GM18517 (cell line): ENCODE measurements around the gene MED15.
"Not testable (repeated sequence)": the region's sequence is repeated elsewhere in the genome, so short reads cannot be mapped to it uniquely, and the experiment has no call there.

ENCODE experiments used
- ATAC-seq: cut with Tn5 transposase; IDR thresholded peaks from one replicate; pipeline ENCODE4 v1.9.1; 2021; ENCODE audit warnings: mild to moderate bottlenecking, moderate library complexity; ENCODE audit not compliant: unreplicated experiment

Gene MED15

GRCh38 chr22:20531154-20531403, 23.7 kb downstream of the MED15 start:
- no peak for ATAC-seq

- ATAC-seq, result no peak
These were observed 24.2 kb downstream of the MED15 start for GRCh38 chr22:20531404-20532201.

GRCh38 chr22:20532256-20532993, 25.0 kb downstream of the MED15 start:
- no peak for ATAC-seq

DNA sequence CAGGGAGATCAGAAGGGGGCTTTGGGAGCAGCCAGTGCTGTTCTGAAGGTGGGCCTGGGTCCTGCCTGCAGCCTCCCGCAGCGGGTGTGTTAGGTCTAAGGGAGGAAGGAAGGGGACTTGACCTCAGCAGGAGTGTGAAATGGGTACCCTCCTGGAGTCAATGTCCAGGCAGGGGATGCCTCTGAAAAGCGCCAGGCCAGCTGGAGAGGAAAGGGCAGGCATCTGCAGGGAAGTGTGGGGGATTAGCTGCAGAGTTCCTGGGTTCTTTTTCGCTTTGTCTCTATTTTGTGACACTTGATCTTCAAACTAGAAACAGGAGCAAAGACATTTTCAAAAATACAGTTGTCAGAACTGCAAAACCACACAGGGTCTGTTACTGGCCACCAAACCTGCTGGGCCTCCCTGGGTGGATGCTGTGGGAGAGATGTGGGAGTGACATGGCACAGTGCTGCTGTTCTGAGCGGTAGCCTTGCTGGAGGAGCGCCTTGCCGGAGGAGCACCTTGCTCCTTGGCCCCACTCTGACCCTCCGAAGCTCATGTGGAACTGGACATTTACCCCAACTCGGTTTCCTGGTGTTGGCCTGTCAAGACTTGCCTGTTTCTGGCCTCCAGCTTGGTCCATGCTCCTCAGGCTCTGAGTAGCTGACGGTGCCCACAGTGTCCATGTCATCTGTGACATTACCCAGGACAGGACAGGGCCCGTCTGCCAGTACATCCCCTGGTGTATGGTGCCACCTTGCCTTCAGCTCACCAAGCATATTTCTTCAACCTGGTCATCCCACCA, 25.9 kb downstream of the MED15 start:
- ATAC-seq, result no peak

GRCh38 chr22:20533879-20534265, 26.5 kb downstream of the MED15 start:
- no peak for ATAC-seq

- no peak for ATAC-seq
These were observed 29.3 kb downstream of the MED15 start for GRCh38 chr22:20536590-20537324.

- no peak for ATAC-seq
These were observed 29.9 kb downstream of the MED15 start for GRCh38 chr22:20537325-20537756.

GRCh38 chr22:20537983-20538382, 30.6 kb downstream of the MED15 start:
- no peak for ATAC-seq

- ATAC-seq, result not testable (repeated sequence)
These were observed 31.5 kb downstream of the MED15 start for GRCh38 chr22:20538875-20539274.

DNA sequence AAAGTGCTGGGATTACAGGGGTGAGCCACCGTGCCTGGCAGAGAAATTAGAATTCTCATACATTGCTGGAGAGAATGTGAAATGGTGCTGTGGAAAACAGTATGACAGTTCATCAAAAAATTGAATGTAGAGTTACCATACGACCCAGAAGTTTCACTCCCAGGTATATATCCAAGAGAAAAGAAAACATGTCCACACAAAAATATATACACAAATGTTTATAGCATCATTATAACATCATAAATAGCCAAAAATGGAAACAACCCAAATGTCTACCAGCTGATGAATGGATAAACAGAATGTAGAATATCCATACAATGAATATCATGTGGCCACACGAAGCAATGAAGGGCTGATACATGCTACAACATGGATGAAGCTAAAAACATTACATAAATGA, 34.6 kb downstream of the MED15 start:
- no peak for ATAC-seq

DNA sequence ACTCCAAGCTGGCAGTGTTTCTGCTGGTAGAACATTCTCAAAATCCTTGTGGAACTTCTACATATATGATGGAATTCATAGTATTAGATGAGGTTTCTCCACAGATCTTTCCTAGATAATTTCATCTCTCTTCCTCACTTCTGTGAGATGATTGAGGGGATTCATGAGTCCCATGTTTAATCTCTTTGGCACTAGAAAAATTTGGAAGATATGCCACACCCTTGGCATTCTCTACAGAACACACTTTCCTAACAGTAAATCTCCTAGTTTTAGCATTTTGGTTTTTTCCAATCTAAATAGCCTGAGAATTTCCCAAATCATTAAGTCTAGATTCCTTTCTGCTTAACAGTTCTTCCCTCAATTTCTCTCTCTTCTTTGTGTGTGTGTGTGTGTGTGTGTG, 35.3 kb downstream of the MED15 start:
- ATAC-seq, result no peak

DNA sequence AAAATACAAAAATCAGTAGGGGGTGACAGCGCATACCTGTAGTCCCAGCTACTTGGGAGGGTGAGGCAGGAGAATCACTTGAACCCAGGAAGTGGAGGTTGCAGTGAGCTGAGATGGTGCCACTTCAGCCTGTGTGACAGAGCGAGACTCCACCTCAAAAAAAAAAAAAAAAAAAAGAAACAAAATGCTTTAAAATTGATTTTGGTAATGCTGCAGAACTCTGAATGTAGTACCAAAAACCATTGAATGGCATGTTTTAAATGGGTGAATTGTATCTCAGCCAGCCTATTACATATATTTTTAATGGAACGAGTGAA, 37.9 kb downstream of the MED15 start:
- not testable (repeated sequence) for ATAC-seq

DNA sequence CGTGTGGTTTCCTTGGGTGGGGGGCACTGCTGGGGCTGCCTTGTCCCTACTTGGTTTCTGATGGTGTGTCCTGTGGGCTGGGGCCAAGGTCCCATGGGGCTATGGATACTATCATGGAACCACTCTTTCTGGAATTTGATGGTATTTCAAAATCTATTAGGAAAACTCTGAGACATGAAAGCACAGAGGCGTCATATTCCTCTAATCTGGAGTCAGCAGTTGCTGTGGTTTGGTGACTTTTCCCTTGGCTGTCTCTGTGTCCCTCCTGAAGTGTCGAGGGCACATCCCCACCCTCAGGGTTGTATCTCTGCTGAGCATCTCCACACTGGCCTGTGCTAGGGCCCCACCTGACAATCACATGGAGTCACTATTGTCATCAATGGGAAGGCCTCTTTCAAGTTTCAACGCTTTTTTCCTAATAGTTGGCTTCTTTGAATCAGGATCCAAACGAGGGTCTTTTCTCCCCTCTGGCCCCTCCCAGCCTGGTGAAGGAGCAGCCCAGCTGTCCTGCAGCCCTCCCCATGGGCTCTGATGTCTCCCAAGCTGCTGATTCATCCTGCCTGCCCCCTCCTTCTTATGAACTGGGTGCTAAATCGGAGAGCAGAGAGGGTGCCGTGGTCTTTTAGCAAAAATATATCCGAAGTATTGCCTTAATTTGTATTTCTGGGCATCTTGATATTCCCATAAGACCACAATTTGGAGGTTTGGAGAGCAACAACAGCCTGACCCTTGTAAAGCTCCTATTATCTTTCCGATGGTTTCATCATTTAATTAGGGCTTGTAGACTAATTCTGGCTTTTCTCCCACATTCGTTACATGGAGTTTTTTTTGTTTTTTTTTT, 38.5 kb downstream of the MED15 start:
- no peak for ATAC-seq

DNA sequence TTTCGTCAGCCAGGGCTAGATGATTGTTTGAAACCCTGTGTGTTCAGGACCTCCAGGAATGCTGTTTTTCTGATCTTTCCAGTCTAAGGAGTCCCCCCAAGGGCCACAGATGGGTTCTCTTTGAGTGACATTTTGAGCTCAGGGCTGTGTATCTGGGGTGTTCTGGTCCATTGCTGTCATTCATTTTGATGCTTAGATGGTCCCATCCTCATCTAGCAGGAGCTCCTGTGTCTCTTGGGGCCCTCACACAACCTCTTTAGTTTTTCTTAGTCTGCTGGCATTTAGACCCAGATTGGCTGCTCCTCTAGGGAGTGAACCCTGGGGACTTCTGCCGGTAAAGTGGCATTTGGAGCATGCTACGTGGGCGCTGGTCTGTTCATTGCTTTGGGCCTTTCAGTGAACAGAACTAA, 39.1 kb downstream of the MED15 start:
- no peak for ATAC-seq

GRCh38 chr22:20547029-20547428, 39.6 kb downstream of the MED15 start:
- no peak for ATAC-seq

GRCh38 chr22:20548806-20549205, 41.4 kb downstream of the MED15 start:
- no peak for ATAC-seq

GRCh38 chr22:20549232-20549841, 41.9 kb downstream of the MED15 start:
- no peak for ATAC-seq

- no peak for ATAC-seq
These were observed 42.8 kb downstream of the MED15 start for GRCh38 chr22:20550057-20550817.
